H7 (cell line): ENCODE data around the gene NEUROG1. TPM values are rescaled to one million over a fixed set of nuclear protein-coding genes. Genes with fewer than 3 reads are reported as not detected.
"Not testable (repeated sequence)": the region's sequence is repeated elsewhere in the genome, so short reads cannot be mapped to it uniquely, and the experiment has no call there.

Experiments used
- DNase-seq: peaks from one replicate; pipeline ENCODE4 v3.0.0; 2012
- H3K27me3 ChIP-seq: 2 replicates; pipeline ENCODE4 v1.6.0; 2011; ENCODE audit warnings: mild to moderate bottlenecking, low read length; ENCODE audit not compliant: control insufficient read depth, insufficient read depth
- H3K36me3 ChIP-seq: replicated peaks from 2 replicates; pipeline ENCODE4 v1.5.1; 2011; ENCODE audit warnings: low read length; ENCODE audit not compliant: control insufficient read depth, insufficient read depth
- H3K4me3 ChIP-seq: 2 replicates; pipeline ENCODE4 v1.5.1; 2011; ENCODE audit warnings: low read depth, mild to moderate bottlenecking, control low read depth, low read length, moderate library complexity; ENCODE audit not compliant: insufficient read depth
- total RNA-seq: library from RNA; depleted of rRNA; stranded (reverse); fragments of >200 nt; shearing (Covaris generic); gene quantifications from 2 replicates; pipeline ENCODE4 v1.2.3, GENCODE V29; 2014

Gene NEUROG1
- total RNA-seq, 1 experiment from 2014 or later, result not detected

- H3K4me3 ChIP-seq, result no peak overlapping the region
- H3K36me3 ChIP-seq, result no peaks in the 10 kb centered on the region
- DNase-seq, result no peak
- peaks cover 42% of the 10 kb centered on the region for H3K27me3 ChIP-seq
These were observed 31.9 kb downstream of the NEUROG1 start for GRCh38 chr5:135503871-135504270.

- H3K4me3 ChIP-seq, result no peak overlapping the region
- no peak for DNase-seq
- peaks cover 46% of the 10 kb centered on the region for H3K27me3 ChIP-seq
- H3K36me3 ChIP-seq, result no peaks in the 10 kb centered on the region
These were observed 32.8 kb downstream of the NEUROG1 start for GRCh38 chr5:135502836-135503520.

GRCh38 chr5:135501965-135502364 lies 33.8 kb downstream of the NEUROG1 start:
- Histone ChIP-seq H3K36me3 (no peaks in the 10 kb centered on the region), H3K27me3 (peaks cover 46% of the 10 kb centered on the region), H3K4me3 (no peak overlapping the region)
- no peak for DNase-seq

- Histone ChIP-seq H3K27me3 (peaks cover 61% of the 10 kb centered on the region), H3K4me3 (no peak overlapping the region), H3K36me3 (no peaks in the 10 kb centered on the region)
- no peak for DNase-seq
These were observed 37.1 kb downstream of the NEUROG1 start for GRCh38 chr5:135498637-135498995.

- H3K4me3 ChIP-seq, result no peak overlapping the region
- H3K36me3 ChIP-seq, result no peaks in the 10 kb centered on the region
- H3K27me3 ChIP-seq, result peaks cover 61% of the 10 kb centered on the region
- DNase-seq, result no peak
These were observed 37.7 kb downstream of the NEUROG1 start for GRCh38 chr5:135497971-135498636.

GRCh38 chr5:135495531-135495930 lies 40.2 kb downstream of the NEUROG1 start:
- DNase-seq, H3K36me3 ChIP-seq, H3K4me3 ChIP-seq: not testable (repeated sequence)
- H3K27me3 ChIP-seq, result peaks cover 74% of the 10 kb centered on the region

- Histone ChIP-seq H3K36me3 (no peaks in the 10 kb centered on the region), H3K27me3 (peaks cover 86% of the 10 kb centered on the region), H3K4me3 (no peak overlapping the region)
- no peak for DNase-seq
These were observed 41.6 kb downstream of the NEUROG1 start for GRCh38 chr5:135494196-135494595.

- DNase-seq, result no peak
- Histone ChIP-seq H3K4me3 (no peak overlapping the region), H3K27me3 (peaks cover 88% of the 10 kb centered on the region), H3K36me3 (no peaks in the 10 kb centered on the region)
These were observed 42.2 kb downstream of the NEUROG1 start for GRCh38 chr5:135493406-135494180.

GRCh38 chr5:135492319-135492626 lies 43.5 kb downstream of the NEUROG1 start:
- Histone ChIP-seq H3K4me3 (no peak overlapping the region), H3K36me3 (no peaks in the 10 kb centered on the region), H3K27me3 (peaks cover 90% of the 10 kb centered on the region)
- no peak for DNase-seq

GRCh38 chr5:135491552-135492318 lies 44.0 kb downstream of the NEUROG1 start:
- H3K4me3 ChIP-seq, result peak overlapping the region; percentile 21
- H3K36me3 ChIP-seq, result no peaks in the 10 kb centered on the region
- DNase-seq, result peak; percentile 83
- peaks cover 92% of the 10 kb centered on the region for H3K27me3 ChIP-seq

- H3K36me3 ChIP-seq, result no peaks in the 10 kb centered on the region
- peak; percentile 69 for DNase-seq
- H3K4me3 ChIP-seq, result 0 out of 2 replicates have a peak overlapping the region, but pooled peaks have one; percentile 21
- H3K27me3 ChIP-seq, result peaks cover 93% of the 10 kb centered on the region
These were observed 44.7 kb downstream of the NEUROG1 start for GRCh38 chr5:135491038-135491551.

GRCh38 chr5:135490245-135491037 lies 45.3 kb downstream of the NEUROG1 start:
- Histone ChIP-seq H3K27me3 (peaks cover 98% of the 10 kb centered on the region), H3K4me3 (peak overlapping the region; percentile 19), H3K36me3 (no peaks in the 10 kb centered on the region)
- DNase-seq, result peak; percentile 79

GRCh38 chr5:135489466-135490244 lies 46.1 kb downstream of the NEUROG1 start:
- Histone ChIP-seq H3K4me3 (peak overlapping the region; percentile 19), H3K27me3 (peaks cover 99% of the 10 kb centered on the region), H3K36me3 (no peaks in the 10 kb centered on the region)
- peak; percentile 78 for DNase-seq
